ENCODE data around the gene LRG1. TPM values are rescaled to one million over a fixed set of nuclear protein-coding genes. Genes with fewer than 3 reads are reported as not detected.

Gene LRG1, protein sequence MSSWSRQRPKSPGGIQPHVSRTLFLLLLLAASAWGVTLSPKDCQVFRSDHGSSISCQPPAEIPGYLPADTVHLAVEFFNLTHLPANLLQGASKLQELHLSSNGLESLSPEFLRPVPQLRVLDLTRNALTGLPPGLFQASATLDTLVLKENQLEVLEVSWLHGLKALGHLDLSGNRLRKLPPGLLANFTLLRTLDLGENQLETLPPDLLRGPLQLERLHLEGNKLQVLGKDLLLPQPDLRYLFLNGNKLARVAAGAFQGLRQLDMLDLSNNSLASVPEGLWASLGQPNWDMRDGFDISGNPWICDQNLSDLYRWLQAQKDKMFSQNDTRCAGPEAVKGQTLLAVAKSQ
- polyA plus RNA-seq (2012; ENCODE audit: low read depth, missing spikeins), result 1.4 TPM

DNA sequence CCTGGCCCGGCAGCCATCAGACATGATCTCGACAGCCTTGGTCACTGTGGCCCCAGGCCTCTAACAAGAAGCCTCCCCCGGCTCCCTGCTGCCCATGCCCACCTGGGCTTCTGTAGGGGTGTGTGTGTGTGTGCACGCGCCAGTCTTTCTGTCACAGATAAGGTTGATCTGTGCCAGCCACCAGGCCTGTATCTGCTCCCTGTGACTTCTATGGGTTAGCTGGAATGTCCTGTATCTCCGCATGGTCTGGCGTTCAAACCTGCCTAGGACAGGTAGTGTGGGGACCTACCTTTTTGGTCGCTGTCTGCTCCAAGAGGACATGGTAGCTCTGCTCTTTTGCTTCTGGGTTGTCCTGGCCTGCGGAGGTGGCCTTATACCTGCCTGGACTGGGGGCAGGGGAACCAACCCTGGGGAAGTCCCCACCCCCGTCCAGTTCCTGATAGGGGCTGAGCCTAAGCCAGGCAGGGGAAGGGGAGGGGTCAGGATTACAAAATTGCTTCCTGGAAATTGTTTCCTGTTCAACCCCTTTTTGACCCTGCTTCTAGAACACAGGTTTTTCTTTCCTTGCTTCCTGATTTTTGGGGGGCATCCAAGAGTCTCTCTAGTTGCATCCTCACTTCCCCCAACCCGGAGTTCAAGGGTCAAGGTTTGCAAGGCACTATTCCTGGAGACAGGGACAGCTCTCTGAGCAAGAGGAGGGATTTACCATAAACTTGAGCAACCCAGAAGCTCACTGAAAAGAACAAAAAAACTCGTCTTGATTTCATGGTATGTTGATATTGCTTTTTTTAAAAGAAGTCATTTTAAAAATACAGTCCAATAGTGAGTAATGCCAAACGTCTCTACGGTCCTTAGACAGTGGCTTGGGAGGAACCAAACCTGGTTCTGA is at the start of gene LRG1:
Gene LRG1 (minus strand): TSS at position 344 of the 889 bp plus-strand sequence. CDS start 23 bp downstream, at position 321.
- FAIRE-seq (peak; percentile 68), DNase-seq (ENCODE audit: insufficient read length, low spot score) (no peak)

DNA sequence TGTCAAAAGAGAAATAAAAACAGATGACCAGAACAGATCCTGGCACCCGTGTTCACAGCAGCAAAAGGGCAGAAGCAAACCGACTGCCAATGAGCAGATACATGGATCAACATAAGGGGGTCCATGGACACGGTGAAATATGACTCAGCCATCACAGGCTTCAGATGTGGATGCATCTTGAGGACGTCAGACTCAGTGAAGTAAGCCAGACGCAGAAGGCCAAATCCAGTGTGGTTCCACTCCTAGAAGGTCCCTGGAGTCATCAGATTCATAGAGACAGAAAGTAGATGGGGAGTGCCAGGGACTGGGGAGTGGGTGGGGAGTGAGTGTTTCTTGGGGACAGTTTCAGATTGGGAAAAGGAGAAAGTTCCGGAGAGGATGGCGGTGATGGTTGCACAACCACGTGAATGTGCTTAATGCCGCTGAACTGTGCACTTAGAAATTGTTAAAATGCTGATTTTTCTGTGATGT is 48.5 kb upstream of the LRG1 start:
- FAIRE-seq (no peak), DNase-seq (ENCODE audit: insufficient read length, low spot score) (no peak)
- TF ChIP-seq SPI1 (IDR thresholded peaks at IDR 0.05; ENCODE audit: low read depth, low read length) (no peak), PAX5 (IDR thresholded peaks at IDR 0.05; ENCODE audit: insufficient read depth, low read length, severe bottlenecking) (no peak), TAF1 (IDR thresholded peaks at IDR 0.05; ENCODE audit: low read depth, low read length) (no peak), POU2F2 (IDR thresholded peaks at IDR 0.05; ENCODE audit: low read depth, low read length) (no peak), POLR2A (IDR thresholded peaks at IDR 0.05; ENCODE audit: low read depth, low read length) (no peak), POLR2AphosphoS5 (IDR thresholded peaks at IDR 0.05; ENCODE audit: low read depth, low read length) (no peak)

More for the DNA sequence above, at the start of gene LRG1:
- TF ChIP-seq SPI1 (IDR thresholded peaks at IDR 0.05; ENCODE audit: low read depth, low read length) (no peak), POLR2A (IDR thresholded peaks at IDR 0.05; ENCODE audit: low read depth, low read length) (no peak), POU2F2 (IDR thresholded peaks at IDR 0.05; ENCODE audit: low read depth, low read length) (no peak), POLR2AphosphoS5 (IDR thresholded peaks at IDR 0.05; ENCODE audit: low read depth, low read length) (no peak), PAX5 (IDR thresholded peaks at IDR 0.05; ENCODE audit: insufficient read depth, low read length, severe bottlenecking) (no peak), TAF1 (IDR thresholded peaks at IDR 0.05; ENCODE audit: low read depth, low read length) (no peak)

DNA sequence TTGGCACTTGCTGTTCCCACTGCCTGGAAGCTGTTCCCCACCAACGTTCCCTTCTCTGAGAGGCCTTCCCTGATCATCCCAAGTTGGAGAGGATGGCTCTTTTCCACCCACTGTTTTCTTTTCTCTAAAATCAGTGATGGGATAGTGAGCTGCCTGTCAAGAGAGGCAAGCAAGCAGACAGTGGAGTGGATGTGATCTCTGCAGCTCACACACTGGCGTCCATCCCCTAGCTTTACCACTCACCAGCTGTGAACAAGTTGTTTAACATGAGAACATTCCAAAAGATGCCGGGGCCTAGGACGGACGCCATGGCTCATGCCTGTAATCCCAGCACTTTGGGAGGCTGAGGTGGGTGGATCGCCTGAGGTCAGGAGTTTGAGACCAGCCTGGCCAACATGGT is 47.7 kb upstream of the LRG1 start:
- TF ChIP-seq POLR2A (IDR thresholded peaks at IDR 0.05; ENCODE audit: low read depth, low read length) (no peak), TAF1 (IDR thresholded peaks at IDR 0.05; ENCODE audit: low read depth, low read length) (no peak), PAX5 (IDR thresholded peaks at IDR 0.05; ENCODE audit: insufficient read depth, low read length, severe bottlenecking) (no peak), POLR2AphosphoS5 (IDR thresholded peaks at IDR 0.05; ENCODE audit: low read depth, low read length) (no peak), POU2F2 (IDR thresholded peaks at IDR 0.05; ENCODE audit: low read depth, low read length) (no peak), SPI1 (IDR thresholded peaks at IDR 0.05; ENCODE audit: low read depth, low read length) (no peak)
- FAIRE-seq (no peak), DNase-seq (ENCODE audit: insufficient read length, low spot score) (no peak)

DNA sequence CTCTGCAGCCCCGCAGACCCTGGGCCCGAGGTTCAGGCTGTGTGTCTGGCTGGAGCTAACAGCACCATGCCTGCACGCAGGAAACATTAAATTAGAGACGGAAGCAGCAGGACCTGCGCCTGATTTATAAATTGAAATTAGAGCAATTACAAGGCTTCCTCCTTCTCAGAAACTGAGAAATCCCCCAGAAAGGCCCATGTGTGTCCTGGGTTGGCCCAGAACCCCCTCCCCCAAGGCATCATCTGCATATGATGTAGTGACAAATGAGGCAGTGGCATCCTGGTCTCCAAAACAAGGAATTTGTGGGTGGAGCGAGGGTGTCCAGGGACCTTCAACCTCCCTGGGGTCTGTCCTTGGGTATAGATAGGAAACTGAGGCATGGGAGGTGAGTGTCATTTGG is 46.9 kb upstream of the LRG1 start:
- TF ChIP-seq POLR2AphosphoS5 (IDR thresholded peaks at IDR 0.05; ENCODE audit: low read depth, low read length) (no peak), POU2F2 (IDR thresholded peaks at IDR 0.05; ENCODE audit: low read depth, low read length) (no peak), POLR2A (IDR thresholded peaks at IDR 0.05; ENCODE audit: low read depth, low read length) (no peak), TAF1 (IDR thresholded peaks at IDR 0.05; ENCODE audit: low read depth, low read length) (no peak), SPI1 (IDR thresholded peaks at IDR 0.05; ENCODE audit: low read depth, low read length) (no peak), PAX5 (IDR thresholded peaks at IDR 0.05; ENCODE audit: insufficient read depth, low read length, severe bottlenecking) (no peak)
- FAIRE-seq (no peak), DNase-seq (ENCODE audit: insufficient read length, low spot score) (no peak)

DNA sequence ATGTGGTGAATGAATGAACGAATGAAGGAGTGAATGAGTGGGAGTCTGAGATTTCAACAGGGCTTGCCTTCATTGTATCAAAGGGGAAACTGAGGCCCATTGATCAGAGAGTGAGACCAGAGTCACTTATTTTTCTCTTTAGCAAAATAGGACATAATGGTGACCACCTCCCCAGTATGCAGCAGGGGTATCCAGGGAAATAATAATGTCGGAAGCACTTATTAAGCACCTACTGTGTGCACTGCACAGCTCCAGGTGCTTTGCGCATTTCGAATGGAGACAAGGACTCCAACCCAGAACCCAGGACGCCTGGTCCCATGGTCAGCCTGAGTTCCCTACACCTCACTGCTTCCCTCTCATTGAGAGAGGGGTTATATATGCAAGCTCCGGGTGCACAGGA is 46.4 kb upstream of the LRG1 start:
- TF ChIP-seq SPI1 (IDR thresholded peaks at IDR 0.05; ENCODE audit: low read depth, low read length) (no peak), PAX5 (IDR thresholded peaks at IDR 0.05; ENCODE audit: insufficient read depth, low read length, severe bottlenecking) (no peak), POLR2A (IDR thresholded peaks at IDR 0.05; ENCODE audit: low read depth, low read length) (no peak), TAF1 (IDR thresholded peaks at IDR 0.05; ENCODE audit: low read depth, low read length) (no peak), POLR2AphosphoS5 (IDR thresholded peaks at IDR 0.05; ENCODE audit: low read depth, low read length) (no peak), POU2F2 (IDR thresholded peaks at IDR 0.05; ENCODE audit: low read depth, low read length) (no peak)
- DNase-seq (ENCODE audit: insufficient read length, low spot score), result no peak
- no peak for FAIRE-seq

DNA sequence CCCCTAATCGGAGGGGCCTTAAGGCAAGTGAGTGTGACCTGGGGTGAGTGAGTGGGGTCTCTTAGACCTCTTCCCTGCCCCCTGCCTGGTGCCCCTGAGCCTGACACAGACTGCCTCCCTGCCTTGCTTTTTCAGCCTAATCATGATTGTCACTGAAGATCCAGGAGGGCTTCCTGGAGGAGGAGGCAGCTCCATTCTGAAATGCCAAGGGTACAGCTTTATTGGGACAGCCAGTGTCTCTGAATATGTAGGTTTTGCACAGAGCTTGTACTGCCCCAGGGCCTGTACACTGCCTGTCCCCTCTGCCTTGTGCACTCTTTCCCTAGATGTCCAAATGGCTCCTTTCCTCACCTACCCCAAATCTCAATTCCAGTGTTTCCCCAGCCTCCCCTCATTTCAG is 45.7 kb upstream of the LRG1 start:
- TF ChIP-seq POLR2A (IDR thresholded peaks at IDR 0.05; ENCODE audit: low read depth, low read length) (no peak), POLR2AphosphoS5 (IDR thresholded peaks at IDR 0.05; ENCODE audit: low read depth, low read length) (no peak), POU2F2 (IDR thresholded peaks at IDR 0.05; ENCODE audit: low read depth, low read length) (no peak), PAX5 (IDR thresholded peaks at IDR 0.05; ENCODE audit: insufficient read depth, low read length, severe bottlenecking) (no peak), SPI1 (IDR thresholded peaks at IDR 0.05; ENCODE audit: low read depth, low read length) (no peak), TAF1 (IDR thresholded peaks at IDR 0.05; ENCODE audit: low read depth, low read length) (no peak)
- FAIRE-seq (peak; percentile 16), DNase-seq (ENCODE audit: insufficient read length, low spot score) (no peak)

DNA sequence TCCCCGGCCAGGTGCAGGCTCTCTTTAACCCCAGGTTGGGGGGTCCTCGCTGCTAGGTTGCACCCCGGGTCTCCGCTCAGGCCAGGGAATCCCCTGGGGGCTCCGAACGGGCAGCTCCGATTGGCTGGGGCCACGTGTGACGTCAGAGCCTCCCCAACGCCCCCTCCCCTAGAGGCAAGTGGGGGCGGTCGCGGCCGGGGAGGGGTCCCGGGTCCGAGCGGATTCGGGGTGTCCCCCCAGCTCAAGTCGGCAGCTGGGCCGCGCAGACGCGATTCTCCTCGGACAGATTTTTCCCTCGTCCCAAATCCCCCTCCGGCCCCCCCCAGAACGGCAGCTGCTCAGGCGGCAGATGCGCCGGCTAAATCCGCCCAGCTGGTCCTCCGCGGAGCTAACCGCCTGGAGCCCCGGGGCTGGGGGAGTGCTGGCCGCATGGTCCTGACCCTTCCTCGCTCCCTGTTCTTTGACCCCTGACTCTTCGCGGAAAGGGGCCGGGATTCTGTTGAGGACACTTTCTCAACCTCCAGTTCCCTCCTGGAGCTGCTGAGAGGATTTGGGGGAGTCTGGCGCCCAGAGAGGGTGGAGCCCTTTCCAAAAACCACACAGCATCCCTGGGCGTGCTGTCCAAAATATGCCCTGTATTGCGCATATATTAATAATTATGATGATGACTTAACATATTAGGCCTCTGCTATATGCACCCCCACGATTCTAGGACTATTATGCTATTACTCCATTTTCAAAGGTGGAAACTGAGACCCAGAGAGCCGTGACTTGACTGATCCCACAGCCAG is 45.0 kb upstream of the LRG1 start:
- TF ChIP-seq SPI1 (IDR thresholded peaks at IDR 0.05; ENCODE audit: low read depth, low read length) (no peak), TAF1 (IDR thresholded peaks at IDR 0.05; ENCODE audit: low read depth, low read length) (no peak), POLR2A (IDR thresholded peaks at IDR 0.05; ENCODE audit: low read depth, low read length) (no peak), PAX5 (IDR thresholded peaks at IDR 0.05; ENCODE audit: insufficient read depth, low read length, severe bottlenecking) (no peak), POLR2AphosphoS5 (IDR thresholded peaks at IDR 0.05; ENCODE audit: low read depth, low read length) (no peak), POU2F2 (IDR thresholded peaks at IDR 0.05; ENCODE audit: low read depth, low read length) (no peak)
- DNase-seq (ENCODE audit: insufficient read length, low spot score), result no peak
- no peak for FAIRE-seq

DNA sequence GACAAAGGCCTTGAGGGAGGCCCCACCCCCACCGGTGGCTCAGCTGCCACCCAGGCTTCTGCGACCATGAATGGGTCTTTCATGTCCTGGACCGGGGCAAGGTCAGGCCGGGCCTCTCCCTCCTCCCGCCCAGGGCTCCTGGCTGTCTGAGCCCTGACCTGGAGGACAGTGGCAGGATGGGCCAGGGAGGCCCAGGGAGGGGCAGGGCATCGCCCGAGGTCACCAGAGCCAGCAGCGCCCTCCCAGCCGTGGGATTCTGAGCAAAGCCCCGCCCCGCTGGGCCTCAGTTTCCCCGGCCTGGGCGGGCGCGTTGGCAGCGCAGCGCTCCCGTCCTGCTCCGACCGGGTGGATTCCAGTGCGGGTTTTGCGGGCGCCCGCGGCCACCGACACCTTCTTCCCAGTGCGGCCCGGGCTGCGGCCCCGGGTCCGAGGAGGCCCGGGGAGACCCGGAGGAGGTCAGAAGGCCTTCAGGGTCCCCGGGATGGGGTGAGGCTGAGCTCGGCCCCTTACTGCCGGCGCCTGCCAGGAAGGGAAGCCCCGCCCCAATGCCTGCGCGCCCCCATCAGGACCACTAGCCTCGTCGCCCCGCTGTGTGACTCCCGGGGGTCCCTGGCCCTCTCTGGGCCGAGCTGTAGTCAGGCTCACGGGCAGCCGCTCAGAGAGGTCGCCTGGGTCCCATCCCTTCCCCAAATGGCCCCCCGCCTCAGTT is 44.3 kb upstream of the LRG1 start:
- FAIRE-seq (no peak), DNase-seq (ENCODE audit: insufficient read length, low spot score) (no peak)
- no peak for TF ChIP-seq POLR2A (IDR thresholded peaks at IDR 0.05; ENCODE audit: low read depth, low read length)
- TF ChIP-seq PAX5 (IDR thresholded peaks at IDR 0.05; ENCODE audit: insufficient read depth, low read length, severe bottlenecking), result no peak
- no peak for TF ChIP-seq POU2F2 (IDR thresholded peaks at IDR 0.05; ENCODE audit: low read depth, low read length)
- TF ChIP-seq SPI1 (IDR thresholded peaks at IDR 0.05; ENCODE audit: low read depth, low read length), result no peak
- TF ChIP-seq POLR2AphosphoS5 (IDR thresholded peaks at IDR 0.05; ENCODE audit: low read depth, low read length), result no peak
- no peak for TF ChIP-seq TAF1 (IDR thresholded peaks at IDR 0.05; ENCODE audit: low read depth, low read length)

All from GM12891 (cell line).